Heart left ventricle (tissue), 16 donors: Measurements from ENCODE around the gene CHCT1. TPM values are rescaled to one million over a fixed set of nuclear protein-coding genes. Genes with fewer than 3 reads are reported as not detected.
"Not testable (repeated sequence)": the region's sequence is repeated elsewhere in the genome, so short reads cannot be mapped to it uniquely, and the experiment has no call there.

Source experiments
- ATAC-seq, 4 donors: fragments of 200-7000 bp; cut with Tn5 transposase; one replicate each; pipeline ENCODE4 v1.9.1; 2020 to 2022; ENCODE audit warnings: moderate library complexity in 4 of 4, mild to moderate bottlenecking in 3 of 4, moderate number of reproducible peaks in 1 of 4
- DNase-seq, 5 donors: peaks; one replicate each; pipeline ENCODE4 v3.0.0-alpha.2; 2020
- H3K27ac ChIP-seq, 12 donors: fragments of 200-600 bp; sonication (generic) in 4 of 12; one replicate each; pipeline versions ENCODE4 v1.5.0 to v1.8.0; 2016 to 2022; ENCODE audit warnings: mild to moderate bottlenecking in 2 of 12
- H3K27me3 ChIP-seq, 9 donors: fragments of 200-600 bp; sonication (generic) in 2 of 9; one replicate each; pipeline versions ENCODE4 v1.5.1 to v1.8.0; 2016 to 2022; ENCODE audit warnings: mild to moderate bottlenecking in 3 of 9
- H3K36me3 ChIP-seq, 9 donors: fragments of 200-600 bp; sonication (generic) in 2 of 9; one replicate each; pipeline versions ENCODE4 v1.5.0 to v1.8.0; 2018 to 2022; ENCODE audit warnings: mild to moderate bottlenecking in 2 of 9
- H3K4me1 ChIP-seq, 12 donors: fragments of 200-600 bp; sonication (generic) in 4 of 12; one replicate each; pipeline versions ENCODE4 v1.5.0 to v1.8.0; 2016 to 2022; ENCODE audit warnings: mild to moderate bottlenecking in 3 of 12
- H3K4me3 ChIP-seq, 12 donors: fragments of 200-600 bp; sonication (generic) in 4 of 12; one replicate each; pipeline versions ENCODE4 v1.5.0 to v1.8.0; 2017 to 2022; ENCODE audit warnings: mild to moderate bottlenecking in 9 of 12, moderate library complexity in 4 of 12
- H3K9me3 ChIP-seq, 12 donors: fragments of 200-600 bp; sonication (generic) in 4 of 12; one replicate each; pipeline versions ENCODE4 v1.5.0 to v1.8.0; 2016 to 2022; ENCODE audit warnings: mild to moderate bottlenecking in 1 of 12
- POLR2A ChIP-seq, 2 donors: fragments of 450-650 bp; IDR thresholded peaks; one replicate each; pipeline ENCODE4 v1.6.1; 2017; ENCODE audit warnings: antibody characterized with exemption in 2 of 2, mild to moderate bottlenecking in 2 of 2, moderate library complexity in 2 of 2
- WGBS, 4 donors: extraction: QIAGEN DNeasy Blood & Tissue Kit in 2 of 4; methylation state at CpG; one replicate each; pipeline versions ENCODE4 v1.1.5 to v1.1.7; 2013 to 2018; 5-methylcytosine and 5-hydroxymethylcytosine counted together
- intact Hi-C, 10 donors: fragments of 100-400 bp; cut with DNase I; formaldehyde crosslinking; loops; one replicate each; pipeline versions ENCODE4 v1.11.1 to v1.14.2; 2022
- polyA plus RNA-seq, 2 donors: library from polyadenylated mRNA; stranded (reverse); fragments of 200-250 nt; gene quantifications; one replicate each; pipeline ENCODE4 v1.2.3, GENCODE V29; 2013
- total RNA-seq, 9 donors: library from RNA; depleted of rRNA in 2 of 9; stranded (reverse); fragments of >200 nt in 2 of 9; fragmentation: NEBNext Ultra II Directional in 3 of 9; extraction: Animal tissue kit (Norgen Biotek cat#: 25700) in 3 of 9; gene quantifications; one replicate each; pipeline versions ENCODE4 v1.1.0 to v1.2.4, GENCODE V29; 2016 to 2023
- TF ChIP-seq, protein P1 (sequence below), 12 donors: fragments of 200-600 bp; sonication (generic) in 4 of 12; IDR thresholded peaks; one replicate each; pipeline versions ENCODE4 v1.5.0 to v1.8.0; 2018 to 2022; ENCODE audit warnings: antibody characterized with exemption in 12 of 12, mild to moderate bottlenecking in 5 of 12
- donor health status: ischemic (EF 13 %, LVEDD 7.1; RV severe dilation, severe dysfunction).
- donor health status: healthy with polysubstance abuse.
- donor health status: DM: no; HTN: yes; CAD: no.
- donor health status: DM: no; HTN: no; CAD: no.
- donor health status: ischemic (EF 25% LVEDD 6.9; RV normal size, moderate dysfunction).
- donor health status: ischemic (EF 25% LVEDD 5.7; RV mildly dilated, moderate dysfunction).
- donor health status: healthy.
- donor health status: DM: yes; HTN: yes; CAD: no.
- donor health status: ischemic (EF 35%, LVEDD 5.7; RV mildly dilated, moderate dysfunction).
- donor health status: nonischemic (EF 11% LVEDD 7.7; RV severe dilation, severe dysfunction).
- donor health status: DM: yes; HTN: yes; CAD: no.
- donor health status: PGD.
- donor health status: ischemic (EF 29% LVEDD 5.4; RV normal size, mild dysfunction).
- donor health status: nonischemic (EF 23%, LVEDD 6.1; RV moderate dilation, normal function).

The CHCT1 gene
- total and polyA plus RNA-seq, 11 donors: 0.27 TPM; not detected in 10

DNA sequence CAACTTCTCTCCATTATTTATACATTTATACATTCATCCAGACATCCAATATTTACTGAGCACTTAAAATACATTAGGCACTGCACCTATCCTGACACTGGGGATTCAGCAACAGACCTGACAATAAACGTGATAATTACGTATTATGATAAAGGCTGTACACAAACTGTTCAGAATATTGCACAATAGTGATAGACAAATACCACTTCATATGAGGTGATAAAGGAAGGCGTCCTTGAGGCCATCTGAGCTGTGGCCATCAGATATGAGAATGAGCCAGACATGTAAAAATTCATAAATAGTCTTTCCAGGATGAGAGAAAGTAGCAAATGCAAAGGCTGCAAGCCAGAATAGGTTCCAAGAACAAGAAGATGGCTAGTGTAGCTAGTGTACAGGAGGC, 38.9 kb upstream of the CHCT1 start:
- no peaks in the 10 kb centered on the region for H3K36me3 ChIP-seq
- H3K27me3 ChIP-seq: no peaks in the 10 kb centered on the region
- no peak overlapping the region for H3K27ac ChIP-seq
- no peak for ATAC-seq
- H3K4me3 ChIP-seq: no peak overlapping the region
- no peaks in the 10 kb centered on the region for H3K9me3 ChIP-seq
- no peak for DNase-seq
- intact Hi-C loops: no loop called here
- TF ChIP-seq, protein P1, sequence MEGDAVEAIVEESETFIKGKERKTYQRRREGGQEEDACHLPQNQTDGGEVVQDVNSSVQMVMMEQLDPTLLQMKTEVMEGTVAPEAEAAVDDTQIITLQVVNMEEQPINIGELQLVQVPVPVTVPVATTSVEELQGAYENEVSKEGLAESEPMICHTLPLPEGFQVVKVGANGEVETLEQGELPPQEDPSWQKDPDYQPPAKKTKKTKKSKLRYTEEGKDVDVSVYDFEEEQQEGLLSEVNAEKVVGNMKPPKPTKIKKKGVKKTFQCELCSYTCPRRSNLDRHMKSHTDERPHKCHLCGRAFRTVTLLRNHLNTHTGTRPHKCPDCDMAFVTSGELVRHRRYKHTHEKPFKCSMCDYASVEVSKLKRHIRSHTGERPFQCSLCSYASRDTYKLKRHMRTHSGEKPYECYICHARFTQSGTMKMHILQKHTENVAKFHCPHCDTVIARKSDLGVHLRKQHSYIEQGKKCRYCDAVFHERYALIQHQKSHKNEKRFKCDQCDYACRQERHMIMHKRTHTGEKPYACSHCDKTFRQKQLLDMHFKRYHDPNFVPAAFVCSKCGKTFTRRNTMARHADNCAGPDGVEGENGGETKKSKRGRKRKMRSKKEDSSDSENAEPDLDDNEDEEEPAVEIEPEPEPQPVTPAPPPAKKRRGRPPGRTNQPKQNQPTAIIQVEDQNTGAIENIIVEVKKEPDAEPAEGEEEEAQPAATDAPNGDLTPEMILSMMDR (IDR thresholded peaks at IDR 0.05): no peak
- no peak for TF ChIP-seq POLR2A (IDR thresholded peaks at IDR 0.05)
- H3K4me1 ChIP-seq: peaks cover 0 to 45% (median 5%) of the 10 kb centered on the region in 12 donors
- 41 to 60% (median 54%) methylated on average over 3 of the region's 3 CpGs for WGBS, 4 donors

DNA sequence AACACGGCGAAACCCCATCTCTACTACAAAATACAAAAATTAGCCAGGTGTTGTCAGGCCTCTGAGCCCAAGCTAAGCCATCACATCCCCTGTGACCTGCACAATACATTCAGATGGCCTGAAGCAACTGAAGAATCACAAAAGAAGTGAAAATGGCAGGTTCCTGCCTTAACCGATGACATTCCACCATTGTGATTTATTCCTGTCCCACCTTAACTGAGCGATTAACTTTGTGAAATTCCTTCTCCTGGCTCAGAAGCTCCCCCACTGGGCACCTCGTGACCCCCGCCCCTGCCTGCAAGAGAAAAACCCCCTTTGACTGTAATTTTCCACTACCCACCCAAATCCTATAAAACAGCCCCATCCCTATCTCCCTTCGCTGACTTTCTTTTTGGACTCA, 37.4 kb upstream of the CHCT1 start:
- H3K4me1 ChIP-seq: peaks cover 0 to 61% (median 16%) of the 10 kb centered on the region in 12 donors
- not testable (repeated sequence) for ATAC-seq

DNA sequence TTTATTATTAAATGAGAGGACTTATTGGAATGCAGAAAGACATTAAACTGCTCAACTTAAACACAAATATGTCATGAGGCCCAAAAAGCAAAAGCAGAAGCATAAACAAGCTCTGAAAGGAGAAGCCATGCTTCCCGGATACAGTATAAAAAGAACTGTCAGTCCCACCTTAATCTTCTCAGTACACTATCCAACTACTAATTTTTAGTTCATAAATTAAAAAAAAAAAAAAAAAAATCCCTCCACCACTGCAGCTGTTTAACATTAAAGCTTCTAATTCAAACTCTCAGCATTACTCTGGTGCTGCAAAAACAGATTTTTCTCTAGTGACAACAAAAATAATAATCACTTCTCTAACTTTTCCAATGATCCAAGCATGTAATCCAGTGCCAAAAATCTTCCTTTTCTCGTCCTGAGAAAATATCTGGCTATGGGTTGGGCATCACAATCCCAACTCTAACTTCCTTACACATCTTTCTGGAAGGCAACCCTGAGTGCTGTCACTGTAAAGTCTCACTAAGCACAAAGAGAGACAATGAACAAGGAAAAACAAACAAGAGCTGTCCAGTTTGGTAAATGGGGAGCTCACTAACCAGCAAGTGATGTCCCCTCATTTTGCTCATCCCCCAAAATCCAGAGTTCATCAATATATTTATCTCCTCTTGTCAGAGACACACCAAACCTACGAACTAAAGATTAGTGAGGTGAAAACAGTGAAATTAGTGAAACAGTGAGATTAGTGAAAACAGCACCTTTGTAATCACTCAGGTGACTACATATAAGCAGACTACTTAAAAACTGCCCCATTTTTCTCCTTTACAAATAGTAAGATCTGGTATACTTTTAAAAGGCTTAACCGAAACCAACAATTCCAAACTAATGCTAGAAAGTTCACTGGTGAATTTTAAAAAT, 35.9 kb upstream of the CHCT1 start:
- H3K36me3 ChIP-seq: no peaks in the 10 kb centered on the region
- H3K27ac ChIP-seq: peak overlapping the region in 1 of 12 donors; percentile 7
- peaks cover 0 to 74% (median 29%) of the 10 kb centered on the region in 12 donors for H3K4me1 ChIP-seq
- H3K4me3 ChIP-seq: no peak overlapping the region
- DNase-seq (no peak), ATAC-seq (no peak)
- TF ChIP-seq, protein P1 (IDR thresholded peaks at IDR 0.05): no peak
- no peak for TF ChIP-seq POLR2A (IDR thresholded peaks at IDR 0.05)
- H3K9me3 ChIP-seq: no peaks in the 10 kb centered on the region
- H3K27me3 ChIP-seq: no peaks in the 10 kb centered on the region
- intact Hi-C loops: no loop called here
- 57 to 63% (median 61%) methylated on average over 4 of the region's 4 CpGs for WGBS, 4 donors

More for the DNA sequence above, 37.4 kb upstream of the CHCT1 start:
- H3K27me3 ChIP-seq, H3K36me3 ChIP-seq, H3K9me3 ChIP-seq, DNase-seq, H3K27ac ChIP-seq, intact Hi-C loops, H3K4me3 ChIP-seq: not testable (repeated sequence)
- 94 to 97% (median 95%) methylated on average over 7 of the region's 7 CpGs for WGBS, 4 donors

DNA sequence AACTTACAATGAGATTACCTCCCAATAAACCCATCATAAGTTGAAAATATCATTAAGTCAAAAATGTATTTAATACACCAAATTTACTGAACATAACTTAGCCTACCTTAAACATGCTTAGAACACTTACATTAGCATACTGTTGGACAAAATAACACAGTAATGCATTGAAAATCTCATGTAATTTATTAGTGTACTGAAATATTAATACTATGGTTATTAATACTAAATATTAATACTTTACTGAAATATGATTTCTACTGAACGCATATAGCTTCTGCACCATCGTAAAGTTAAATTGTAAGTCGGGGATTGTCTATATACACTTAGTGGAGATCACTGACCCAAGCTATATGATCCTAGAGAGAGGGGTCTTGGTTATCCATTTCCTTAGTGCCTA, 34.6 kb upstream of the CHCT1 start:
- TF ChIP-seq POLR2A (IDR thresholded peaks at IDR 0.05): no peak
- TF ChIP-seq, protein P1 (IDR thresholded peaks at IDR 0.05): no peak
- ATAC-seq (no peak), DNase-seq (no peak)
- no peaks in the 10 kb centered on the region for H3K9me3 ChIP-seq
- H3K27me3 ChIP-seq: no peaks in the 10 kb centered on the region
- H3K4me1 ChIP-seq: peaks cover 0 to 74% (median 30%) of the 10 kb centered on the region in 12 donors
- no peaks in the 10 kb centered on the region for H3K36me3 ChIP-seq
- intact Hi-C loops: no loop called here
- no peak overlapping the region for H3K27ac ChIP-seq
- 91 to 94% (median 92%) methylated on average over 3 of the region's 3 CpGs for WGBS, 4 donors
- H3K4me3 ChIP-seq: no peak overlapping the region
